Mucosa of stomach (tissue), 1 donor: ENCODE data around the gene KCNMA1.

Experiments used
- H3K27me3 ChIP-seq: one replicate; pipeline ENCODE4 v1.7.0; 2013; ENCODE audit warnings: mild to moderate bottlenecking, low read length; ENCODE audit not compliant: control insufficient read depth, insufficient read depth
- H3K36me3 ChIP-seq: one replicate; pipeline ENCODE4 v1.7.0; 2013; ENCODE audit warnings: low read length; ENCODE audit not compliant: control insufficient read depth, insufficient read depth
- H3K4me1 ChIP-seq: one replicate; pipeline ENCODE4 v1.7.0; 2013; ENCODE audit warnings: mild to moderate bottlenecking, low read length; ENCODE audit not compliant: control insufficient read depth, insufficient read depth
- H3K4me3 ChIP-seq: one replicate; pipeline ENCODE4 v1.7.0; 2013; ENCODE audit warnings: low read length
- H3K9ac ChIP-seq: one replicate; pipeline ENCODE4 v1.7.0; 2013; ENCODE audit warnings: mild to moderate bottlenecking, low read length, moderate library complexity
- H3K9me3 ChIP-seq: one replicate; pipeline ENCODE4 v1.7.0; 2013; ENCODE audit warnings: mild to moderate bottlenecking, low read length, moderate library complexity; ENCODE audit not compliant: control insufficient read depth
- donor health status: Pancreatic carcinoma.

The KCNMA1 gene

GRCh38 chr10:77016278-77016815, 621.3 kb downstream of the KCNMA1 start:
- Histone ChIP-seq H3K4me3 (no peak overlapping the region), H3K9me3 (no peaks in the 10 kb centered on the region), H3K27me3 (no peaks in the 10 kb centered on the region)

GRCh38 chr10:77015360-77015759, 622.2 kb downstream of the KCNMA1 start:
- Histone ChIP-seq H3K4me3 (no peak overlapping the region), H3K36me3 (no peaks in the 10 kb centered on the region), H3K4me1 (no peaks in the 10 kb centered on the region)

More at GRCh38 chr10:77016278-77016815, 621.3 kb downstream of the KCNMA1 start:
- Histone ChIP-seq H3K36me3 (no peaks in the 10 kb centered on the region), H3K4me1 (no peaks in the 10 kb centered on the region), H3K9ac (no peak overlapping the region)

GRCh38 chr10:77012812-77013500, 624.7 kb downstream of the KCNMA1 start:
- H3K27me3 ChIP-seq: no peaks in the 10 kb centered on the region
- no peak overlapping the region for H3K4me3 ChIP-seq
- no peaks in the 10 kb centered on the region for H3K36me3 ChIP-seq
- H3K4me1 ChIP-seq: no peaks in the 10 kb centered on the region
- H3K9me3 ChIP-seq: no peaks in the 10 kb centered on the region
- H3K9ac ChIP-seq: no peak overlapping the region

More at GRCh38 chr10:77015360-77015759, 622.2 kb downstream of the KCNMA1 start:
- Histone ChIP-seq H3K9me3 (no peaks in the 10 kb centered on the region), H3K27me3 (no peaks in the 10 kb centered on the region), H3K9ac (no peak overlapping the region)

GRCh38 chr10:77011874-77012811, 625.5 kb downstream of the KCNMA1 start:
- H3K4me3 ChIP-seq: no peak overlapping the region
- no peak overlapping the region for H3K9ac ChIP-seq

GRCh38 chr10:77010430-77010829, 627.2 kb downstream of the KCNMA1 start:
- Histone ChIP-seq H3K9me3 (no peaks in the 10 kb centered on the region), H3K9ac (no peak overlapping the region), H3K36me3 (no peaks in the 10 kb centered on the region), H3K4me1 (no peaks in the 10 kb centered on the region), H3K27me3 (no peaks in the 10 kb centered on the region), H3K4me3 (no peak overlapping the region)

More at GRCh38 chr10:77011874-77012811, 625.5 kb downstream of the KCNMA1 start:
- Histone ChIP-seq H3K36me3 (no peaks in the 10 kb centered on the region), H3K9me3 (no peaks in the 10 kb centered on the region), H3K27me3 (no peaks in the 10 kb centered on the region), H3K4me1 (no peaks in the 10 kb centered on the region)

- Histone ChIP-seq H3K27me3 (no peaks in the 10 kb centered on the region), H3K36me3 (no peaks in the 10 kb centered on the region), H3K4me1 (no peaks in the 10 kb centered on the region), H3K9me3 (no peaks in the 10 kb centered on the region), H3K9ac (no peak overlapping the region), H3K4me3 (no peak overlapping the region)
These were observed 629.8 kb downstream of the KCNMA1 start for GRCh38 chr10:77007834-77008233.

- H3K27me3 ChIP-seq: no peaks in the 10 kb centered on the region
- no peak overlapping the region for H3K9ac ChIP-seq
These were observed 630.6 kb downstream of the KCNMA1 start for GRCh38 chr10:77006836-77007511.

GRCh38 chr10:77005871-77006270, 631.7 kb downstream of the KCNMA1 start:
- no peaks in the 10 kb centered on the region for H3K36me3 ChIP-seq
- no peaks in the 10 kb centered on the region for H3K9me3 ChIP-seq
- no peak overlapping the region for H3K9ac ChIP-seq

More at GRCh38 chr10:77006836-77007511, 630.6 kb downstream of the KCNMA1 start:
- H3K36me3 ChIP-seq: no peaks in the 10 kb centered on the region
- H3K9me3 ChIP-seq: no peaks in the 10 kb centered on the region
- H3K4me1 ChIP-seq: no peaks in the 10 kb centered on the region
- H3K4me3 ChIP-seq: no peak overlapping the region

GRCh38 chr10:77004917-77005564, 632.6 kb downstream of the KCNMA1 start:
- Histone ChIP-seq H3K4me1 (no peaks in the 10 kb centered on the region), H3K9ac (no peak overlapping the region), H3K27me3 (no peaks in the 10 kb centered on the region), H3K36me3 (no peaks in the 10 kb centered on the region), H3K9me3 (no peaks in the 10 kb centered on the region), H3K4me3 (no peak overlapping the region)

More at GRCh38 chr10:77005871-77006270, 631.7 kb downstream of the KCNMA1 start:
- Histone ChIP-seq H3K4me3 (no peak overlapping the region), H3K27me3 (no peaks in the 10 kb centered on the region), H3K4me1 (no peaks in the 10 kb centered on the region)

GRCh38 chr10:77002872-77003271, 634.7 kb downstream of the KCNMA1 start:
- Histone ChIP-seq H3K4me3 (no peak overlapping the region), H3K9ac (no peak overlapping the region), H3K36me3 (no peaks in the 10 kb centered on the region), H3K4me1 (no peaks in the 10 kb centered on the region), H3K9me3 (no peaks in the 10 kb centered on the region), H3K27me3 (no peaks in the 10 kb centered on the region)

GRCh38 chr10:77001206-77001605, 636.4 kb downstream of the KCNMA1 start:
- H3K4me1 ChIP-seq: no peaks in the 10 kb centered on the region
- no peak overlapping the region for H3K9ac ChIP-seq
- H3K9me3 ChIP-seq: no peaks in the 10 kb centered on the region
- no peaks in the 10 kb centered on the region for H3K27me3 ChIP-seq
- H3K4me3 ChIP-seq: no peak overlapping the region
- no peaks in the 10 kb centered on the region for H3K36me3 ChIP-seq
